ENCODE results near the gene RAD50.

RAD50 gene

GRCh38 chr5:132637241-132637640 lies 80.5 kb downstream of the RAD50 start:
- no peak for DNase-seq

DNA sequence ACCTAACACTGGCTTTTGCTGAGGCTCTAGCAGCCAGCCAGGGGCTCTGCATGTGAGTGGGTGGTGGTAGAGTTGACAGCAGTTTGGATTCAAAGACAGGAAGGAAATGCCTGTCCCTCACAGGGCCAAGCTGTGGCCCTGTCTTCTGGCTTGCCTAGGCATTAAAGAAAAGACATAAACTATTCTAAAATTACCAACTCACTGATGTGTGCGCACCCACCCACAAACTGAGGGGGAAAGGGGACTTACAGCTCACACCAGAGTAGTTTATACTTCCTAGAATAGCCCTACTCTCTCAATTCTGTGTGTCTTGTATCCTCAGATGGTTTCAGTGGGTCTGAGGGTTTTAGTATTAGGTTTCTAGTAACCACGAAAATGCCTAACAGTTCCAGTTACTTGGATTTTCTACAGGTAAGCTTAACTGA lies 82.9 kb downstream of the RAD50 start:
- no peak for DNase-seq

DNA sequence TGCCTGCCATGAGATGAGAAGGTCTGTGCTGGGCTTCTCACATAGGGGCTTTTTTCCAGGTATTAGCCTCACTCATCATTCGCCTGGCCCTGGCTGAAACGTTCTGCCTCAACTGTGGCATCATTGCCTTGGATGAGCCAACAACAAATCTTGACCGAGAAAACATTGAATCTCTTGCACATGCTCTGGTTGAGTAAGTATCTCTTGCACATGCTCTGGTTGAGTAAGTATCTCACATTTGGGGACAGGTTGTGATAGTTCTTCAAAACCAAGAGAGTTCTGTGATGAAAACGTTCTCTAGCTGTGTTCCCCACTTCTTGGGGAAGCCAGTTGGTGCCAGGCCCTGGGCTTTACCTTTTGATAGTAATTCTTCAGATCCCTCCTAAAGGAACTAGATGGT lies 83.8 kb downstream of the RAD50 start:
- DNase-seq: no peak

GRCh38 chr5:132641241-132641723 lies 84.5 kb downstream of the RAD50 start:
- no peak for DNase-seq

DNA sequence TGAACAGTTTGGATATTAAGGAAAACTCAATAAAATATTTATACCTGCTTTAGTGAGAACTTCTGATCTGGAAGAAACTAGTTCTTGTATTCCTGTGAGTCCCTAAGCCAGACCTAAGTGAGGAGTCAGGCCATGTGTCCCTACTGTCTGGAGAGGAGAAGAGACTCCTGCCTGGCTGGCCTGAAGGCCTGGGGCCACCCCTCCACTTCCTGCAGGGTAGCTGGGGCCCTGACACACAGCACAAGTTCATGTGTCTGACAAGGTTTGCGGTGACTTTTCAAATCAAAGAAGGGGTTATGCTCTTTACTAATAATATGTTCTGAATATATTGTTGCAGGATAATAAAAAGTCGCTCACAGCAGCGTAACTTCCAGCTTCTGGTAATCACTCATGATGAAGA lies 85.1 kb downstream of the RAD50 start:
- no peak for DNase-seq

DNA sequence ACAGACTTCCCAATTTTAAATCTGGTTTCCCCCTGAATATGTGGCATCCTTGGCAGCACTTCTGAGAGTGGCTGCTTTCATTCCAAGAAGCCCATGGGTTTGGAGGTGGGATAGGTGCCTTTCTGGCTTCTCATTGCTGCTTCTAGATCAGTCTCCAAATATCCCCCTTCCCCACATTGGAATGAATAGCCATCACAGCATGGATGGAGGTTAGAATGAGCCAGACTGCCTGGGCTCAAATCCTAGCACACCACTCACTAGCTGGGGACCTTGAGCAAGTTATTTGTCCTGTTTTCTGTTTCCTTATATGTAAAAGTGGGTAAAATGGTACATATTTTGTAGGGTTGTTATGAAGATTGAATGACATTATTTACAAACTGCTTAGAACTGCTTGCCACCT lies 87.4 kb downstream of the RAD50 start:
- DNase-seq: no peak

- DNase-seq: no peak
These were observed 89.9 kb downstream of the RAD50 start for GRCh38 chr5:132646583-132647266.

- no peak for DNase-seq
These were observed 90.7 kb downstream of the RAD50 start for GRCh38 chr5:132647473-132647872.

GRCh38 chr5:132648355-132648754 lies 91.6 kb downstream of the RAD50 start:
- no peak for DNase-seq

GRCh38 chr5:132651838-132652469 lies 95.2 kb downstream of the RAD50 start:
- DNase-seq: no peak

DNA sequence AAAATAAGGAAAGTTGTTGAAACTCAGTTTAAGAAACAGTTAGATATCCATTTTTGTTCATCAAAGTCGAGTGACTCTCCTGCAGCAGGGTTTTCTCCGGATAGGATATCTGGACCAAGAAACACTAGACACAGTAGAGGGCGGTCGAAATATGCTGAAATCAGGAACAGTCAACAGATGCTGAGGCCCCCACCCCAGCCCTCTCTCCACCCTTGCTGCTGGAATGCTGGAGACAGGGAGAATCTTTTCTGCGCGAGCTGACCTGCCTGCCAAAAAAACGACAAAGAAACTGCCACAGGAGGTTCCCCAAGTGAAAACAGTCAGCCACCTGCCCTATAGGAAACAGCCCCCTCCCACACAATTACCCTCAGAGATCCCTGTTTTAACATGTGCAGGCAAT lies 96.9 kb downstream of the RAD50 start:
- DNase-seq: no peak

GRCh38 chr5:132655821-132656773 lies 99.3 kb downstream of the RAD50 start:
- peak; percentile 29 for DNase-seq

DNA sequence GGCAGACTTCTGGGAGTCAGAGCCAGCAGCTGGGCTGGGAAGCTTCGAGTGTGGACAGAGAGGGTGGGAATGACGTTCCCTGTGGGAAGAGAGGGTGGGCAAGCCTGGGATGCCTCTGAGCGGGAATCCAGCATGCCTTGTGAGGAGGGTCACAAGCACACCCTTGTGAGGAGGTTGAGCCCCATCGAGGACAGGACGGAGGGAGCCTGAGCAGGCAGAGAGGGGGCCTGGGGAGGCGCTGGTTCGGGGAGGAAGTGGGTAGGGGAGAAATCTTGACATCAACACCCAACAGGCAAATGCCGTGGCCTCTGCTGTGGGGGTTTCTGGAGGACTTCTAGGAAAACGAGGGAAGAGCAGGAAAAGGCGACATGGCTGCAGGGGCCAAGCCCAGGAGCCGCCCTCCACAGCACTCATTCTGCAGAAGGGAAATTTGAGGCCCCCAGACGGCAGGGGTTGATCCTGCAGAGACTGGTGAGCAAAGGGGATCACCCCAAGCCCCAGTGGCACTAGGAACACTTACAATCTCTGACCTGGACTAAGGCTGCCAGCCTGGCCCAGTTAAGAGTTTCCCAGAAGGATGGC lies 100.1 kb downstream of the RAD50 start:
- no peak for DNase-seq

DNA sequence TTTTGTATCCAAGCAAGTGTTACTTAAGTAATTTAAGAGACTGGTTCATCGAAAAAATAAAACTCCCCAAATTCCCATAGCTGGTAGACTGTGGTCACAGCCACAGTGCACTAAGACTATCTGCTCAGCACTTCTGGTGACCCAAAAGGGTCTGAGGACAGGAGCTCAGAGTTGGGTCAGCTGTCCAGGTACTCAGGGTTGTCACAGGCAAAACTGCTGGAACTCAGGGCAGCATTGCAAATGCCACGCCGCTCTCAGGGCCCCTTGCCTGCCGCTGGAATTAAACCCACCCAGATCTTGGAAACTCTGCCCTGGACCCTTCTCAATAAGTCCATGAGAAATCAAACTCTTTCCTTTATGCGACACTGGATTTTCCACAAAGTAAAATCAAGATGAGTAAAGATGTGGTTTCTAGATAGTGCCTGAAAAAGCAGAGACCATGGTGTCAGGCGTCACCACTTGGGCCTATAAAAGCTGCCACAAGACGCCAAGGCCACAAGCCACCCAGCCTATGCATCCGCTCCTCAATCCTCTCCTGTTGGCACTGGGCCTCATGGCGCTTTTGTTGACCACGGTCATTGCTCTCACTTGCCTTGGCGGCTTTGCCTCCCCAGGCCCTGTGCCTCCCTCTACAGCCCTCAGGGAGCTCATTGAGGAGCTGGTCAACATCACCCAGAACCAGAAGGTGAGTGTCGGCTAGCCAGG lies 101.1 kb downstream of the RAD50 start, which contains the start of gene IL13:
IL13 (plus strand) TSS at position 498 of the 705 bp plus-strand sequence; CDS start at position 512, 14 bp downstream.
- no peak for DNase-seq

DNA sequence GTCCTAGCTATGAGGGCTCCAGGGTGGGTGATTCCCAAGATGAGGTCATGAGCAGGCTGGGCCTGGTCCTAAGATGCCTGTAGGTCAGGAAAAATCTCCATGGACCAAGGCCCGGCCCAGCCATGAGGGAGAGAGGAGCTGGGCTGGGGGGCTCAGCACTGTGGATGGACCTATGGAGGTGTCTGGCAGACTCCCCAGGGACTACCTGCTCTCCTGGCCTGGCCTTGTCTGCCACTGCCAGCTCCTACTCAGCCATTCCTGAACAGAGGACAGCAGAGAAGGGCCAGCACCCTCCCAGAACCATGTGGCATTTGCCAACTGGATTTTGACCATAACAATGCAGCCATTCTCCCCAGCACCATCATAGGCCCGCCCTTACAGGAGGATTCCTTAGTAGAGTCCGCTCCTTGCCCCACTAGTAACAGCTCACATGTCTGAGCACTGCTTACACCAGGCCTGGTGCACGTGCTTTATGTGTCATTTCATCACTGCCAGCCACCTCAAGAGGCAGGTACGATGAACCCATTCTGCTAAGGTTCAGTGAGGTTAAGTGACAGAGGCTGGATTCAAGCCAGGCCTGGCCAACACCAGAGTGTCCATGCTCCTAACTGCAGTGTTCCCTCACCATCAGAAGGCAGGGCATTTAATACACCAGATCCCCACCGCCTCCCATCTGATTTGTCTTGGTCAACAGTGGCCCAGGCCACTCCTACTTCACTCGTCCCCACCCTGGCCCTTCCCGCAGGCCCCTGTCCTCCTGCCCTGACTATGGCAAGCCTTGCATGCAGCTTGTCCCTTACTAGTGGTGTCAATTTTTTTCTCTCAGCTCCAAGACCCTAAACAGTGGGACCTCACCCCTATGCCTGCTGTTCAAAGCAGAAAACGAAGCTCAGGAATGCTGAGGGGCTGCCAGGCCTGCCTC lies 101.9 kb downstream of the RAD50 start:
- no peak for DNase-seq

DNA sequence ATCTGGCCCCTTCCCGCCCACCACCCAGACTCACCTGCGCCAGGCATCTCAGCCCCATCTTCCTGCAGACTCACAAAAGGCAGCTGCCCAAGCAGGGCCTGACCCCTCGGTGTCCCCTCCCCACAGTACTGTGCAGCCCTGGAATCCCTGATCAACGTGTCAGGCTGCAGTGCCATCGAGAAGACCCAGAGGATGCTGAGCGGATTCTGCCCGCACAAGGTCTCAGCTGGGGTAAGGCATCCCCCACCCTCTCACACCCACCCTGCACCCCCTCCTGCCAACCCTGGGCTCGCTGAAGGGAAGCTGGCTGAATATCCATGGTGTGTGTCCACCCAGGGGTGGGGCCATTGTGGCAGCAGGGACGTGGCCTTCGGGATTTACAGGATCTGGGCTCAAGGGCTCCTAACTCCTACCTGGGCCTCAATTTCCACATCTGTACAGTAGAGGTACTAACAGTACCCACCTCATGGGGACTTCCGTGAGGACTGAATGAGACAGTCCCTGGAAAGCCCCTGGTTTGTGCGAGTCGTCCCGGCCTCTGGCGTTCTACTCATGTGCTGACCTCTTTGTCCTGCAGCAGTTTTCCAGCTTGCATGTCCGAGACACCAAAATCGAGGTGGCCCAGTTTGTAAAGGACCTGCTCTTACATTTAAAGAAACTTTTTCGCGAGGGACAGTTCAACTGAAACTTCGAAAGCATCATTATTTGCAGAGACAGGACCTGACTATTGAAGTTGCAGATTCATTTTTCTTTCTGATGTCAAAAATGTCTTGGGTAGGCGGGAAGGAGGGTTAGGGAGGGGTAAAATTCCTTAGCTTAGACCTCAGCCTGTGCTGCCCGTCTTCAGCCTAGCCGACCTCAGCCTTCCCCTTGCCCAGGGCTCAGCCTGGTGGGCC lies 103.1 kb downstream of the RAD50 start:
- no peak for DNase-seq

- DNase-seq: no peak
These were observed 104.6 kb downstream of the RAD50 start for GRCh38 chr5:132661231-132662003.

DNA sequence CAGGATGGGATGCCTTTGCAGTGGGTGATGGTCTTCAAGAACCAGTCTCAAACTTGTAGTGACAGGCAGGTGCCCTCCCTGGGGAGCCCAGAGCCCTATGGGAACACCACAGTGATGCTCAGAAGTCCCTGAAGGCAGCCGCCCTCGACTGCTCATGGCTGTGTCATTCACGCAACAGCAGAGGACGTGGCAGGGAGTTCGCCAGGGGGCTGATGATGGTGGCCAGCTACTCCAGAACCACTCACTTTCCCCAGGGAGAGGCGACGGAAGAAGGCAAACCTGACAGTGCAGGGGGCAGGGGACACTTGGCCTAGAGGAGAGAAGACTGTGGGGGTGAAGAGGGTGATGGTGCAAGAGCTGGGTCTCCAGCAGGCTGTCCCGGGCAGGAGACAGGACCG lies 105.2 kb downstream of the RAD50 start:
- no peak for DNase-seq
